MM.1S (cell line): ENCODE measurements around the gene RET.
A peak's percentile ranks its signal among the peaks of the same experiment; 100 is the strongest.

Experiments
- DNase-seq: peaks from one replicate; pipeline ENCODE4 v3.0.0-alpha.2; 2015
- H2AFZ ChIP-seq: fragments of 300-600 bp; sonication (generic); 2 replicates; pipeline ENCODE4 v1.6.0; 2016; ENCODE audit warnings: antibody characterized with exemption, low read length
- H3F3A ChIP-seq: fragments of 300-600 bp; sonication (generic); 2 replicates; pipeline ENCODE4 v1.6.1; 2016; ENCODE audit warnings: mild to moderate bottlenecking, antibody characterized with exemption, low read length, moderate library complexity, mixed read lengths; ENCODE audit not compliant: insufficient read depth
- H3K27ac ChIP-seq: fragments of 300-600 bp; sonication (generic); 2 replicates; pipeline ENCODE4 v1.5.1; 2016; ENCODE audit warnings: mild to moderate bottlenecking, low read length
- H3K27me3 ChIP-seq: fragments of 300-600 bp; sonication (generic); replicated peaks from 2 replicates; pipeline ENCODE4 v1.6.0; 2016; ENCODE audit warnings: low read length; ENCODE audit not compliant: insufficient read depth
- H3K36me3 ChIP-seq: fragments of 300-600 bp; sonication (generic); replicated peaks from 2 replicates; pipeline ENCODE4 v1.6.1; 2016; ENCODE audit warnings: mild to moderate bottlenecking, low read length, mixed read lengths; ENCODE audit not compliant: insufficient read depth
- H3K4me1 ChIP-seq: fragments of 300-600 bp; sonication (generic); 2 replicates; pipeline ENCODE4 v1.6.1; 2016; ENCODE audit warnings: low read length, mixed read lengths
- H3K4me2 ChIP-seq: fragments of 300-600 bp; sonication (generic); 2 replicates; pipeline ENCODE4 v1.6.0; 2016; ENCODE audit warnings: low read depth, low read length
- H3K4me3 ChIP-seq: fragments of 300-600 bp; sonication (generic); 2 replicates; pipeline ENCODE4 v1.5.1; 2016; ENCODE audit warnings: low read length, mixed read lengths
- H3K79me2 ChIP-seq: fragments of 300-600 bp; sonication (generic); 2 replicates; pipeline ENCODE4 v1.6.1; 2016; ENCODE audit warnings: mixed run types, low read length, mixed read lengths
- H3K9ac ChIP-seq: fragments of 300-600 bp; sonication (generic); 2 replicates; pipeline ENCODE4 v1.6.1; 2016; ENCODE audit warnings: low read length, mixed read lengths
- H3K9me2 ChIP-seq: fragments of 300-600 bp; sonication (generic); replicated peaks from 2 replicates; pipeline ENCODE4 v1.6.1; 2016; ENCODE audit warnings: mild to moderate bottlenecking, low read length, mixed read lengths; ENCODE audit not compliant: insufficient read depth
- H3K9me3 ChIP-seq: fragments of 300-600 bp; sonication (generic); replicated peaks from 2 replicates; pipeline ENCODE4 v1.6.1; 2016; ENCODE audit warnings: mild to moderate bottlenecking, low read length, mixed read lengths; ENCODE audit not compliant: insufficient read depth
- H4K20me1 ChIP-seq: fragments of 300-600 bp; sonication (generic); 2 replicates; pipeline ENCODE4 v1.6.1; 2016; ENCODE audit warnings: mild to moderate bottlenecking, low read length, moderate library complexity, mixed read lengths; ENCODE audit not compliant: insufficient read depth
- CTCF ChIP-seq: fragments of 300-600 bp; sonication (generic); IDR thresholded peaks from 2 replicates; pipeline ENCODE4 v1.5.1; 2016; ENCODE audit warnings: antibody characterized with exemption, low read length, mixed read lengths
- EZH2 ChIP-seq: fragments of 300-600 bp; sonication (generic); optimal IDR thresholded peaks from 2 replicates; pipeline ENCODE3; 2017; ENCODE audit warnings: low read depth, mild to moderate bottlenecking, antibody characterized with exemption, low read length, mixed read lengths
- EZH2phosphoT487 ChIP-seq: fragments of 300-600 bp; sonication (generic); IDR thresholded peaks from 2 replicates; pipeline ENCODE4 v1.6.1; 2018; ENCODE audit warnings: antibody characterized with exemption, low read length

RET gene

GRCh38 chr10:43135656-43136055 is 58.8 kb downstream of the RET start:
- H3K9me2 ChIP-seq = no peaks in the 10 kb centered on the region
- no peaks in the 10 kb centered on the region for H3K27me3 ChIP-seq
- H3K27ac ChIP-seq = no peak overlapping the region
- H3K9ac ChIP-seq = no peak overlapping the region
- H3K4me1 ChIP-seq = peaks cover 28% of the 10 kb centered on the region
- no peak for DNase-seq
- H3F3A ChIP-seq = peaks cover 22% of the 10 kb centered on the region
- H3K4me2 ChIP-seq = no peak overlapping the region
- H3K9me3 ChIP-seq = no peaks in the 10 kb centered on the region
- no peaks in the 10 kb centered on the region for H4K20me1 ChIP-seq
- peaks cover 32% of the 10 kb centered on the region for H3K79me2 ChIP-seq
- H3K4me3 ChIP-seq = no peak overlapping the region
- no peak overlapping the region for H2AFZ ChIP-seq
- H3K36me3 ChIP-seq = no peaks in the 10 kb centered on the region
- TF ChIP-seq CTCF = no peak
- no peak for TF ChIP-seq EZH2
- no peak for TF ChIP-seq EZH2phosphoT487

- no peaks in the 10 kb centered on the region for H3K27me3 ChIP-seq
- no peaks in the 10 kb centered on the region for H4K20me1 ChIP-seq
- no peak for TF ChIP-seq CTCF
- TF ChIP-seq EZH2 = no peak
- TF ChIP-seq EZH2phosphoT487 = no peak
- peaks cover 32% of the 10 kb centered on the region for H3K4me1 ChIP-seq
- peaks cover 26% of the 10 kb centered on the region for H3F3A ChIP-seq
- H3K36me3 ChIP-seq = no peaks in the 10 kb centered on the region
- no peak overlapping the region for H3K27ac ChIP-seq
- H3K9me3 ChIP-seq = no peaks in the 10 kb centered on the region
- H3K9ac ChIP-seq = no peak overlapping the region
- H3K4me2 ChIP-seq = no peak overlapping the region
- H3K9me2 ChIP-seq = no peaks in the 10 kb centered on the region
- H3K4me3 ChIP-seq = no peak overlapping the region
- H2AFZ ChIP-seq = no peak overlapping the region
- peaks cover 36% of the 10 kb centered on the region for H3K79me2 ChIP-seq
- no peak for DNase-seq
These were observed 59.6 kb downstream of the RET start for GRCh38 chr10:43136432-43136831.

- Histone ChIP-seq H3K27ac (peak overlapping the region; percentile 82; the same call in 1 of the 2 replicates), H3F3A (peaks cover 31% of the 10 kb centered on the region), H3K9ac (peak overlapping the region; percentile 86; the same call in 1 of the 2 replicates), H3K9me3 (no peaks in the 10 kb centered on the region), H3K4me3 (peak overlapping the region; percentile 75), H3K4me1 (peaks cover 36% of the 10 kb centered on the region), H3K27me3 (no peaks in the 10 kb centered on the region), H3K9me2 (no peaks in the 10 kb centered on the region), H4K20me1 (no peaks in the 10 kb centered on the region), H3K36me3 (no peaks in the 10 kb centered on the region), H3K79me2 (peaks cover 42% of the 10 kb centered on the region), H2AFZ (peak overlapping the region; percentile 89), H3K4me2 (peak overlapping the region; percentile 87)
- no peak for DNase-seq
- TF ChIP-seq EZH2 (no peak), CTCF (no peak), EZH2phosphoT487 (no peak)
These were observed 60.3 kb downstream of the RET start for GRCh38 chr10:43136995-43137716.
